IMR-90 (cell line): ENCODE data around the gene NFATC1. TPM values are rescaled to one million over a fixed set of nuclear protein-coding genes. Genes with fewer than 3 reads are reported as not detected.

Source experiments
- ATAC-seq: fragments of 200-7000 bp; cut with Tn5 transposase; 2 replicates; pipeline ENCODE4 v1.9.1; 2020; ENCODE audit warnings: low read depth, mild to moderate bottlenecking, moderate library complexity
- BruUV-seq: library from RNA; stranded (reverse); fragments of 400-500 nt; replicated peaks from 2 replicates; lab custom pipeline; 2021; lab: Mats Ljungman, UMichigan
- CTCF ChIA-PET: fragments of 300-600 bp; formaldehyde crosslinking; extraction: SDS; loops from one replicate; lab custom pipeline; 2021; ENCODE audit warnings: antibody characterized with exemption; lab: Yijun Ruan, JAX
- POLR2A ChIA-PET: fragments of 300-600 bp; sonication (Branson Sonifier 250); formaldehyde crosslinking; loops from one replicate; lab custom pipeline; 2022; ENCODE audit warnings: antibody characterized with exemption; ENCODE audit not compliant: unreplicated experiment; lab: Charles Lee
- DNase-seq: peaks from one replicate; pipeline ENCODE4 v3.0.0; 2013
- H2AFZ ChIP-seq: replicated peaks from 2 replicates; pipeline ENCODE3; 2013; ENCODE audit warnings: low read length, mild to moderate bottlenecking; ENCODE audit not compliant: poor library complexity
- H2AK5ac ChIP-seq: 2 replicates; pipeline ENCODE4 v1.6.1; 2013; ENCODE audit warnings: low read depth, low read length, inconsistent platforms
- H2AK9ac ChIP-seq: replicated peaks from 2 replicates; pipeline ENCODE3; 2013; ENCODE audit warnings: mild to moderate bottlenecking, low read depth, low read length, moderate library complexity; ENCODE audit not compliant: poor library complexity
- H2BK120ac ChIP-seq: 2 replicates; pipeline ENCODE4 v1.6.1; 2013; ENCODE audit warnings: low read depth, low read length, inconsistent platforms
- H2BK15ac ChIP-seq: 3 replicates; pipeline ENCODE4 v1.6.1; 2013; ENCODE audit warnings: low read depth, low read length, inconsistent platforms
- H2BK20ac ChIP-seq: 2 replicates; pipeline ENCODE4 v1.6.1; 2013; ENCODE audit warnings: low read depth, mild to moderate bottlenecking, inconsistent platforms, low read length, moderate library complexity
- H2BK5ac ChIP-seq: 2 replicates; pipeline ENCODE4 v1.6.1; 2013; ENCODE audit warnings: mild to moderate bottlenecking, low read depth, low read length, inconsistent platforms; ENCODE audit not compliant: poor library complexity, severe bottlenecking
- H3K14ac ChIP-seq: replicated peaks from 2 replicates; pipeline ENCODE4 v1.6.1; 2013; ENCODE audit warnings: low read depth, low read length, inconsistent platforms
- H3K18ac ChIP-seq: 2 replicates; pipeline ENCODE4 v1.6.1; 2013; ENCODE audit warnings: low read depth, low read length, control low read depth
- H3K23ac ChIP-seq: 2 replicates; pipeline ENCODE4 v1.6.1; 2013; ENCODE audit warnings: low read depth, low read length, inconsistent platforms
- H3K27ac ChIP-seq: 2 replicates; pipeline ENCODE4 v1.5.1; 2013; ENCODE audit warnings: mild to moderate bottlenecking, control low read depth, low read length; ENCODE audit not compliant: insufficient read depth
- H3K27me3 ChIP-seq: 2 replicates; pipeline ENCODE4 v1.6.1; 2013; ENCODE audit warnings: low read length; ENCODE audit not compliant: control insufficient read depth, insufficient read depth
- H3K36me3 ChIP-seq: 2 replicates; pipeline ENCODE4 v1.6.1; 2013; ENCODE audit warnings: low read length, mixed read lengths; ENCODE audit not compliant: control insufficient read depth, insufficient read depth
- H3K4ac ChIP-seq: 2 replicates; pipeline ENCODE4 v1.6.1; 2013; ENCODE audit warnings: low read depth, low read length, inconsistent platforms
- H3K4me1 ChIP-seq: 2 replicates; pipeline ENCODE4 v1.6.1; 2013; ENCODE audit warnings: low read length, mixed read lengths; ENCODE audit not compliant: control insufficient read depth, insufficient read depth
- H3K4me2 ChIP-seq: 2 replicates; pipeline ENCODE4 v1.6.1; 2013; ENCODE audit warnings: low read depth, mild to moderate bottlenecking, control low read depth, low read length, moderate library complexity
- H3K4me3 ChIP-seq: 2 replicates; pipeline ENCODE4 v1.5.1; 2013; ENCODE audit warnings: low read depth, mild to moderate bottlenecking, control low read depth, low read length, moderate library complexity; ENCODE audit not compliant: insufficient read depth
- H3K56ac ChIP-seq: 2 replicates; pipeline ENCODE4 v1.6.1; 2013; ENCODE audit warnings: low read length, inconsistent platforms; ENCODE audit not compliant: insufficient read depth; ENCODE audit errors: extremely low read depth
- H3K79me1 ChIP-seq, 2 experiments: 2 replicates each; pipeline ENCODE4 v1.6.1; 2013; ENCODE audit warnings: low read length in 2 of 2, inconsistent platforms in 1 of 2, low read depth in 1 of 2
- H3K9ac ChIP-seq: 2 replicates; pipeline ENCODE4 v1.6.1; 2013; ENCODE audit warnings: low read depth, low read length, control low read depth
- H3K9me1 ChIP-seq: 2 replicates; pipeline ENCODE4 v1.6.1; 2013; ENCODE audit warnings: low read length, inconsistent platforms; ENCODE audit not compliant: insufficient read depth
- H3K9me3 ChIP-seq: 2 replicates; pipeline ENCODE4 v1.6.1; 2013; ENCODE audit warnings: low read length; ENCODE audit not compliant: control insufficient read depth, insufficient read depth
- H4K20me1 ChIP-seq: 2 replicates; pipeline ENCODE4 v1.6.1; 2013; ENCODE audit warnings: low read length, inconsistent platforms; ENCODE audit not compliant: insufficient read depth
- H4K5ac ChIP-seq: 2 replicates; pipeline ENCODE4 v1.6.1; 2013; ENCODE audit warnings: mild to moderate bottlenecking, low read depth, low read length, control low read depth
- H4K8ac ChIP-seq, 2 experiments: 2 replicates each; pipeline ENCODE4 v1.6.1; 2013; ENCODE audit warnings: low read depth in 2 of 2, low read length in 2 of 2, control low read depth in 1 of 2, inconsistent platforms in 1 of 2
- H4K91ac ChIP-seq: 2 replicates; pipeline ENCODE4 v1.6.1; 2013; ENCODE audit warnings: low read depth, low read length, inconsistent platforms; ENCODE audit not compliant: insufficient read depth
- BHLHE40 ChIP-seq: fragments of 150-350 bp; IDR thresholded peaks from 2 replicates; pipeline ENCODE4 v1.6.1; 2016; ENCODE audit warnings: mild to moderate bottlenecking, low read depth, low read length
- CHD1 ChIP-seq: IDR thresholded peaks from 2 replicates; pipeline ENCODE4 v1.6.1; 2012; ENCODE audit warnings: low read depth, low read length, improper control_type of control experiment
- FOS ChIP-seq: fragments of 150-350 bp; IDR thresholded peaks from 2 replicates; pipeline ENCODE4 v1.6.1; 2016; ENCODE audit warnings: low read depth, low read length
- MAFK ChIP-seq: IDR thresholded peaks from 2 replicates; pipeline ENCODE4 v1.6.1; 2012; ENCODE audit warnings: low read depth, low read length, improper control_type of control experiment
- NFE2L2 ChIP-seq: fragments of 150-350 bp; IDR thresholded peaks from 2 replicates; pipeline ENCODE4 v1.6.1; 2016; ENCODE audit warnings: low read depth, mild to moderate bottlenecking, low read length
- RCOR1 ChIP-seq: IDR thresholded peaks from 2 replicates; pipeline ENCODE4 v1.6.1; 2012; ENCODE audit warnings: mild to moderate bottlenecking, low read length, improper control_type of control experiment; ENCODE audit not compliant: insufficient replicate concordance
- SMC3 ChIP-seq: fragments of 150-350 bp; IDR thresholded peaks from 2 replicates; pipeline ENCODE4 v1.6.1; 2016; ENCODE audit warnings: low read depth, mild to moderate bottlenecking, antibody characterized with exemption, low read length, moderate library complexity
- WGBS, 2 experiments: methylation state at CpG; one replicate each; pipeline versions ENCODE4 v1.1.5 to v1.1.7; 2013; ENCODE audit warnings: missing lambda C conversion rate in 2 of 2; ENCODE audit not compliant: insufficient read length in 1 of 2; ENCODE audit errors: extremely low coverage in 2 of 2; 5-methylcytosine and 5-hydroxymethylcytosine counted together
- dilution Hi-C: fragments of 300-500 bp; cut with HindIII; formaldehyde crosslinking; loops from one replicate; pipeline ENCODE4 v1.14.3; 2018; ENCODE audit warnings: low sequenced_read_pairs; ENCODE audit not compliant: unreplicated experiment
- in situ Hi-C: fragments of 300-500 bp; cut with MboI; formaldehyde crosslinking; loops from 3 replicates; pipeline ENCODE4 v1.14.3; 2019; ENCODE audit warnings: low sequenced_read_pairs, inconsistent platforms, mixed read lengths
- intact Hi-C: fragments of 100-400 bp; cut with micrococcal nuclease; formaldehyde crosslinking; loops from 2 replicates; pipeline ENCODE4 v1.10.0; 2022
- polyA plus RNA-seq, 3 experiments: library from polyadenylated mRNA; depleted of rRNA; stranded (reverse); fragments of >200 nt; gene quantifications; 2 replicates each; pipeline ENCODE4 v1.2.3, GENCODE V29; 2012; ENCODE audit warnings: low replicate concordance in 1 of 3
- total RNA-seq: library from RNA; depleted of rRNA; stranded (reverse); fragments of >200 nt; gene quantifications from 2 replicates; pipeline ENCODE4 v1.2.3, GENCODE V29; 2012
- TF ChIP-seq, protein P1 (sequence below): fragments of 150-350 bp; IDR thresholded peaks from 2 replicates; pipeline ENCODE4 v1.6.1; 2016; ENCODE audit warnings: low read depth, mild to moderate bottlenecking, low read length, moderate library complexity, borderline replicate concordance
- TF ChIP-seq, protein P2 (sequence below): conservative IDR thresholded peaks from 2 replicates; pipeline ENCODE4 v1.5.1; 2012; ENCODE audit warnings: mild to moderate bottlenecking, low read depth, low read length, improper control_type of control experiment
- TF ChIP-seq, protein P3 (sequence below): fragments of 150-350 bp; IDR thresholded peaks from 2 replicates; pipeline ENCODE4 v1.6.1; 2017; ENCODE audit warnings: mild to moderate bottlenecking, antibody characterized with exemption, low read length, low read depth

The NFATC1 gene
- total and polyA plus RNA-seq, 2 of the 4 experiments (the other 2 are of a cell fraction), result 0.36 to 1.8 TPM

DNA sequence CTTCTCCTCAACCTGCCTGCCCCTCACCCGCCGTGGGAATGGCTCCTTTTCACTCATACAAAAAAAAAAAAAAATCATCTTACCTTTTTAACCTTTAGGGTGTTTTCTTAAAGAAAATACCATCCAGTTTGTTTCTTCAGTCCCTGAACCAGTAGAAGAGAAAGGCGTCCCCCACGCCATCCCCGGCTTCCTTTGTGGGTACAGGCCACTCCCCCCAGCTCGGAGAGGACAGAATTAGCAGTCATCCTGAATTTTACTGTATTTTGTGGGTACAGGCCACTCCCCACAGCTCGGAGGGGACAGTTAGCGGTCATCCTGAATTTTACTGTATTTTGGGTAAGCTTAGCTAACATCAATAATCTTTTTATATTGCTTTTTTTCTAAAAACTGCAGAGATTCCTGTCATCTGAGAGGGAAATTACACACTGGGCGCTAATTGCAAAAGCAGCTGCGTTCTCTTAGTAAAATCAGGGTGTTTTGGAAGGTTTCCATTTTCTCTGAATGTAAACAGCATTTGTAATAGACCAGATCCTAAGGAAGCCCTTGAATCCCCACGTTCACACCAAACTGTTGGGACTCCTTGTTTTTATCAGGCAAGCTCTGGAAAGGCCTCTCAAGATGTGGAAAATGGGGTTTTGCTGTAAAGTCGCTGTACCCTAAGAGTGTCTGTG is 72.5 kb downstream of the NFATC1 start:
- Histone ChIP-seq H2BK120ac (no peak overlapping the region), H4K91ac (no peak overlapping the region), H3K18ac (no peak overlapping the region), H2AK9ac (no peak overlapping the region), H2BK20ac (no peak overlapping the region), H3K4me3 (no peak overlapping the region), H3K4me2 (no peak overlapping the region; the same call in 1 of the 2 replicates), H2BK5ac (no peak overlapping the region), H4K8ac (no peak overlapping the region), H3K9me3 (no peaks in the 10 kb centered on the region; the same call in 1 of the 2 replicates), H3K27me3 (no peaks in the 10 kb centered on the region), H3K4ac (no peak overlapping the region), H3K9me1 (no peaks in the 10 kb centered on the region), H3K79me1 (no peaks in the 10 kb centered on the region), H4K5ac (no peak overlapping the region), H3K23ac (no peak overlapping the region), H3K14ac (no peak overlapping the region), H3K9ac (no peak overlapping the region), H3K56ac (no peak overlapping the region), H2AK5ac (no peak overlapping the region), H2BK15ac (no peak overlapping the region), H3K4me1 (no peaks in the 10 kb centered on the region), H4K20me1 (no peaks in the 10 kb centered on the region), H3K27ac (no peak overlapping the region), H2AFZ (no peak overlapping the region), H3K36me3 (peaks cover 5% of the 10 kb centered on the region; the same call in 1 of the 2 replicates)
- ATAC-seq, result no peak
- ChIA-PET CTCF (interaction anchor here (0.9 kb wide), 1 partner anchor 353 kb away, joined by 6 read pairs; no protein-coding TSS in a partner anchor), POLR2A (no interaction called here)
- TF ChIP-seq, protein P1, sequence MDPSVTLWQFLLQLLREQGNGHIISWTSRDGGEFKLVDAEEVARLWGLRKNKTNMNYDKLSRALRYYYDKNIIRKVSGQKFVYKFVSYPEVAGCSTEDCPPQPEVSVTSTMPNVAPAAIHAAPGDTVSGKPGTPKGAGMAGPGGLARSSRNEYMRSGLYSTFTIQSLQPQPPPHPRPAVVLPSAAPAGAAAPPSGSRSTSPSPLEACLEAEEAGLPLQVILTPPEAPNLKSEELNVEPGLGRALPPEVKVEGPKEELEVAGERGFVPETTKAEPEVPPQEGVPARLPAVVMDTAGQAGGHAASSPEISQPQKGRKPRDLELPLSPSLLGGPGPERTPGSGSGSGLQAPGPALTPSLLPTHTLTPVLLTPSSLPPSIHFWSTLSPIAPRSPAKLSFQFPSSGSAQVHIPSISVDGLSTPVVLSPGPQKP, result no peak
- TF ChIP-seq RCOR1 (no peak), NFE2L2 (no peak), FOS (no peak), BHLHE40 (no peak), CHD1 (no peak), SMC3 (no peak), MAFK (no peak)
- TF ChIP-seq, protein P2, sequence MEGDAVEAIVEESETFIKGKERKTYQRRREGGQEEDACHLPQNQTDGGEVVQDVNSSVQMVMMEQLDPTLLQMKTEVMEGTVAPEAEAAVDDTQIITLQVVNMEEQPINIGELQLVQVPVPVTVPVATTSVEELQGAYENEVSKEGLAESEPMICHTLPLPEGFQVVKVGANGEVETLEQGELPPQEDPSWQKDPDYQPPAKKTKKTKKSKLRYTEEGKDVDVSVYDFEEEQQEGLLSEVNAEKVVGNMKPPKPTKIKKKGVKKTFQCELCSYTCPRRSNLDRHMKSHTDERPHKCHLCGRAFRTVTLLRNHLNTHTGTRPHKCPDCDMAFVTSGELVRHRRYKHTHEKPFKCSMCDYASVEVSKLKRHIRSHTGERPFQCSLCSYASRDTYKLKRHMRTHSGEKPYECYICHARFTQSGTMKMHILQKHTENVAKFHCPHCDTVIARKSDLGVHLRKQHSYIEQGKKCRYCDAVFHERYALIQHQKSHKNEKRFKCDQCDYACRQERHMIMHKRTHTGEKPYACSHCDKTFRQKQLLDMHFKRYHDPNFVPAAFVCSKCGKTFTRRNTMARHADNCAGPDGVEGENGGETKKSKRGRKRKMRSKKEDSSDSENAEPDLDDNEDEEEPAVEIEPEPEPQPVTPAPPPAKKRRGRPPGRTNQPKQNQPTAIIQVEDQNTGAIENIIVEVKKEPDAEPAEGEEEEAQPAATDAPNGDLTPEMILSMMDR, result no peak
- TF ChIP-seq, protein P3, sequence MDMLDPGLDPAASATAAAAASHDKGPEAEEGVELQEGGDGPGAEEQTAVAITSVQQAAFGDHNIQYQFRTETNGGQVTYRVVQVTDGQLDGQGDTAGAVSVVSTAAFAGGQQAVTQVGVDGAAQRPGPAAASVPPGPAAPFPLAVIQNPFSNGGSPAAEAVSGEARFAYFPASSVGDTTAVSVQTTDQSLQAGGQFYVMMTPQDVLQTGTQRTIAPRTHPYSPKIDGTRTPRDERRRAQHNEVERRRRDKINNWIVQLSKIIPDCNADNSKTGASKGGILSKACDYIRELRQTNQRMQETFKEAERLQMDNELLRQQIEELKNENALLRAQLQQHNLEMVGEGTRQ, result no peak
- intact Hi-C loops (no loop called here), dilution Hi-C loops (no loop called here), in situ Hi-C loops (no loop called here)
- no TSS peak for BruUV-seq
- no CpG with 5 or more reads among the region's 12 CpGs for WGBS, 2 experiments
- no peak for DNase-seq
